Measurements from ENCODE around the gene UPK2. TPM values are rescaled to one million over a fixed set of nuclear protein-coding genes. Genes with fewer than 3 reads are reported as not detected.
A peak's percentile ranks its signal among the peaks of the same experiment; 100 is the strongest.

Gene UPK2
- total and polyA plus RNA-seq, 2 donors (not counting 3 experiments of a cell fraction or from before 2014, with no cell fraction given), result 0.11 TPM; not detected in 1

GRCh38 chr11:118909619-118910308 lies 46.3 kb upstream of the UPK2 start:
- Histone ChIP-seq H3K4me1 (ENCODE audit: control insufficient read depth, extremely low read depth, insufficient read depth, low read length) (peaks cover 53% of the 10 kb centered on the region), H3K9me3 (replicated peaks; ENCODE audit: control insufficient read depth, insufficient read depth, low read length) (no peaks in the 10 kb centered on the region), H3K9me1 (replicated peaks; ENCODE audit: control insufficient read depth, extremely low read depth, insufficient read depth, low read length) (no peaks in the 10 kb centered on the region), H3K36me3 (ENCODE audit: control insufficient read depth in 2 of 2, extremely low read depth in 1 of 2, insufficient read depth in 2 of 2, low read length in 2 of 2) (peaks cover 0 to 12% of the 10 kb centered on the region in 2 experiments), H2AFZ (ENCODE audit: low read depth, low read length) (no peak overlapping the region), H3K4me2 (ENCODE audit: insufficient read depth, low read length) (peak overlapping the region; percentile 15), H3K9ac (replicated peaks; ENCODE audit: extremely low read depth, insufficient read depth, low read length) (peak overlapping the region; percentile 51), H3K27me3 (ENCODE audit: control insufficient read depth in 2 of 2, insufficient read depth in 2 of 2, low read length in 2 of 2) (no peaks in the 10 kb centered on the region), H3K4me3 (replicated peaks in 1 of 3; ENCODE audit: insufficient read depth in 1 of 3, low read depth in 1 of 3, low read length in 3 of 3) (no peak overlapping the region), H3K79me2 (ENCODE audit: control insufficient read depth, insufficient read depth, low read length) (peaks cover 12% of the 10 kb centered on the region), H3K27ac (ENCODE audit: insufficient read depth, low read depth, low read length) (peak overlapping the region; percentile 75), H4K20me1 (replicated peaks; ENCODE audit: control insufficient read depth, extremely low read depth, insufficient read depth, low read length) (no peaks in the 10 kb centered on the region)
- POLR2A ChIA-PET, result interaction anchor here (0.6 to 6.3 kb wide), 3 partner anchors 15 to 254 kb away, joined by 3 to 52 read pairs (median 4); partner anchors contain the start of gene BCL9L
- dilution Hi-C loops (cut with MboI; ENCODE audit: extremely low pct_ligation_motif_present, low sequenced_read_pairs) (no loop called here), intact Hi-C loops (cut with micrococcal nuclease) (loop anchor here (5.0 kb wide), 2 partner anchors 178 to 408 kb away; partner anchors contain the start of gene MCAM)
- FAIRE-seq (no peak), DNase-seq (ENCODE audit: low read depth, low spot score) (no peak)
- peak; percentile 6 for TF ChIP-seq POLR2AphosphoS5 (IDR thresholded peaks at IDR 0.05; ENCODE audit: insufficient read depth, low read depth, low read length)
- TF ChIP-seq, protein P1, sequence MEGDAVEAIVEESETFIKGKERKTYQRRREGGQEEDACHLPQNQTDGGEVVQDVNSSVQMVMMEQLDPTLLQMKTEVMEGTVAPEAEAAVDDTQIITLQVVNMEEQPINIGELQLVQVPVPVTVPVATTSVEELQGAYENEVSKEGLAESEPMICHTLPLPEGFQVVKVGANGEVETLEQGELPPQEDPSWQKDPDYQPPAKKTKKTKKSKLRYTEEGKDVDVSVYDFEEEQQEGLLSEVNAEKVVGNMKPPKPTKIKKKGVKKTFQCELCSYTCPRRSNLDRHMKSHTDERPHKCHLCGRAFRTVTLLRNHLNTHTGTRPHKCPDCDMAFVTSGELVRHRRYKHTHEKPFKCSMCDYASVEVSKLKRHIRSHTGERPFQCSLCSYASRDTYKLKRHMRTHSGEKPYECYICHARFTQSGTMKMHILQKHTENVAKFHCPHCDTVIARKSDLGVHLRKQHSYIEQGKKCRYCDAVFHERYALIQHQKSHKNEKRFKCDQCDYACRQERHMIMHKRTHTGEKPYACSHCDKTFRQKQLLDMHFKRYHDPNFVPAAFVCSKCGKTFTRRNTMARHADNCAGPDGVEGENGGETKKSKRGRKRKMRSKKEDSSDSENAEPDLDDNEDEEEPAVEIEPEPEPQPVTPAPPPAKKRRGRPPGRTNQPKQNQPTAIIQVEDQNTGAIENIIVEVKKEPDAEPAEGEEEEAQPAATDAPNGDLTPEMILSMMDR (IDR thresholded peaks at IDR 0.05; ENCODE audit: extremely low read depth in 1 of 2, insufficient read depth in 1 of 2, low read depth in 1 of 2, low read length in 2 of 2), result no peak
- CTCF ChIA-PET, result interaction anchor here (0.9 to 10.0 kb wide), 6 partner anchors 15 to 121 kb away, joined by 3 to 330 read pairs (median 4); partner anchors contain the start of genes BCL9L, DDX6 and UPK2
- BruUV-seq (replicated peaks), result TSS peak; percentile 32
